ENCODE results near the gene LRRC32. TPM values are rescaled to one million over a fixed set of nuclear protein-coding genes. Genes with fewer than 3 reads are reported as not detected.
A peak's percentile ranks its signal among the peaks of the same experiment; 100 is the strongest.

LRRC32 gene
- total and polyA plus RNA-seq, 7 donors, result 0.69 to 30.7 (median 10.9) TPM

GRCh38 chr11:76659672-76660532 is 10.6 kb downstream of the LRRC32 start:
- Histone ChIP-seq H3K4me3 (no peak overlapping the region), H3K4me1 (peaks cover 0 to 19% (median 17%) of the 10 kb centered on the region in 4 donors), H3K9me3 (no peaks in the 10 kb centered on the region), H3K27me3 (no peaks in the 10 kb centered on the region), H3K36me3 (no peaks in the 10 kb centered on the region), H3K27ac (no peak overlapping the region)
- peak in 1 of 4 donors; percentile 7 for TF ChIP-seq POLR2AphosphoS5 (IDR thresholded peaks at IDR 0.05)
- no peak for TF ChIP-seq POLR2A (IDR thresholded peaks at IDR 0.05)
- intact Hi-C loops (cut with DNase I), result no loop called here
- WGBS, 2 donors, result 93 to 94% methylated on average over 28 of the region's 28 CpGs
- peak; percentile 51 for DNase-seq

GRCh38 chr11:76658651-76659650 is 11.6 kb downstream of the LRRC32 start:
- Histone ChIP-seq H3K9me3 (no peaks in the 10 kb centered on the region), H3K36me3 (no peaks in the 10 kb centered on the region), H3K27ac (no peak overlapping the region), H3K4me3 (no peak overlapping the region), H3K27me3 (no peaks in the 10 kb centered on the region), H3K4me1 (peaks cover 0 to 29% (median 26%) of the 10 kb centered on the region in 4 donors)
- intact Hi-C loops (cut with DNase I), result no loop called here
- peak; percentile 58 for DNase-seq
- WGBS, 2 donors, result 86% methylated on average over 25 of the region's 25 CpGs
- TF ChIP-seq POLR2AphosphoS5 (IDR thresholded peaks at IDR 0.05) (no peak), POLR2A (IDR thresholded peaks at IDR 0.05) (no peak), EP300 (IDR thresholded peaks at IDR 0.05) (no peak)
- TF ChIP-seq, protein P1, sequence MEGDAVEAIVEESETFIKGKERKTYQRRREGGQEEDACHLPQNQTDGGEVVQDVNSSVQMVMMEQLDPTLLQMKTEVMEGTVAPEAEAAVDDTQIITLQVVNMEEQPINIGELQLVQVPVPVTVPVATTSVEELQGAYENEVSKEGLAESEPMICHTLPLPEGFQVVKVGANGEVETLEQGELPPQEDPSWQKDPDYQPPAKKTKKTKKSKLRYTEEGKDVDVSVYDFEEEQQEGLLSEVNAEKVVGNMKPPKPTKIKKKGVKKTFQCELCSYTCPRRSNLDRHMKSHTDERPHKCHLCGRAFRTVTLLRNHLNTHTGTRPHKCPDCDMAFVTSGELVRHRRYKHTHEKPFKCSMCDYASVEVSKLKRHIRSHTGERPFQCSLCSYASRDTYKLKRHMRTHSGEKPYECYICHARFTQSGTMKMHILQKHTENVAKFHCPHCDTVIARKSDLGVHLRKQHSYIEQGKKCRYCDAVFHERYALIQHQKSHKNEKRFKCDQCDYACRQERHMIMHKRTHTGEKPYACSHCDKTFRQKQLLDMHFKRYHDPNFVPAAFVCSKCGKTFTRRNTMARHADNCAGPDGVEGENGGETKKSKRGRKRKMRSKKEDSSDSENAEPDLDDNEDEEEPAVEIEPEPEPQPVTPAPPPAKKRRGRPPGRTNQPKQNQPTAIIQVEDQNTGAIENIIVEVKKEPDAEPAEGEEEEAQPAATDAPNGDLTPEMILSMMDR (IDR thresholded peaks at IDR 0.05), result no peak

DNA sequence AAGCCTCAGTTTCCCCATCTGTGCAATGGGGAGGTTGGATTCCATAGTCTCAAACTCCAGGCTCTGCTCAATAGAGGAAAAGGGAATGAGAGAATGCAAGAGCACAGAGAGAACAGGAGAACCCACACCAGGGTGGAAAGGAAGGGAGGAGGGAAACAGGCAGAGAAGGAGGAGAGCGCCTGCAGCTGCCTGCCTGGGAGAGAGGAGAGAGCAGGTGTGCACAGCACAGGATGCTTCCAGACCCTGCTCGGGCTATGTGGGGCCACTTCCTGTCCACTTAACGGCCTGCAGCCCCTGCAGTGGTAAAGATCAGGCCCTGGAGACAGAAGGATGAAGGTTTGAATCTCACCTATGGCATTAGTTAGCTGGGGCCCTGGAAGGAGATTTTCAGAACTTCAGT is 12.3 kb downstream of the LRRC32 start:
- peak; percentile 10 for DNase-seq
- WGBS, 2 donors, result 66 to 80% methylated on average over 3 of the region's 3 CpGs
- intact Hi-C loops (cut with DNase I), result no loop called here
- Histone ChIP-seq H3K9me3 (no peaks in the 10 kb centered on the region), H3K27me3 (no peaks in the 10 kb centered on the region), H3K36me3 (no peaks in the 10 kb centered on the region), H3K27ac (no peak overlapping the region), H3K4me3 (no peak overlapping the region), H3K4me1 (peaks cover 0 to 36% (median 33%) of the 10 kb centered on the region in 4 donors)
- TF ChIP-seq, protein P1 (IDR thresholded peaks at IDR 0.05), result no peak
- TF ChIP-seq EP300 (IDR thresholded peaks at IDR 0.05) (no peak), POLR2AphosphoS5 (IDR thresholded peaks at IDR 0.05) (no peak), POLR2A (IDR thresholded peaks at IDR 0.05) (no peak)

DNA sequence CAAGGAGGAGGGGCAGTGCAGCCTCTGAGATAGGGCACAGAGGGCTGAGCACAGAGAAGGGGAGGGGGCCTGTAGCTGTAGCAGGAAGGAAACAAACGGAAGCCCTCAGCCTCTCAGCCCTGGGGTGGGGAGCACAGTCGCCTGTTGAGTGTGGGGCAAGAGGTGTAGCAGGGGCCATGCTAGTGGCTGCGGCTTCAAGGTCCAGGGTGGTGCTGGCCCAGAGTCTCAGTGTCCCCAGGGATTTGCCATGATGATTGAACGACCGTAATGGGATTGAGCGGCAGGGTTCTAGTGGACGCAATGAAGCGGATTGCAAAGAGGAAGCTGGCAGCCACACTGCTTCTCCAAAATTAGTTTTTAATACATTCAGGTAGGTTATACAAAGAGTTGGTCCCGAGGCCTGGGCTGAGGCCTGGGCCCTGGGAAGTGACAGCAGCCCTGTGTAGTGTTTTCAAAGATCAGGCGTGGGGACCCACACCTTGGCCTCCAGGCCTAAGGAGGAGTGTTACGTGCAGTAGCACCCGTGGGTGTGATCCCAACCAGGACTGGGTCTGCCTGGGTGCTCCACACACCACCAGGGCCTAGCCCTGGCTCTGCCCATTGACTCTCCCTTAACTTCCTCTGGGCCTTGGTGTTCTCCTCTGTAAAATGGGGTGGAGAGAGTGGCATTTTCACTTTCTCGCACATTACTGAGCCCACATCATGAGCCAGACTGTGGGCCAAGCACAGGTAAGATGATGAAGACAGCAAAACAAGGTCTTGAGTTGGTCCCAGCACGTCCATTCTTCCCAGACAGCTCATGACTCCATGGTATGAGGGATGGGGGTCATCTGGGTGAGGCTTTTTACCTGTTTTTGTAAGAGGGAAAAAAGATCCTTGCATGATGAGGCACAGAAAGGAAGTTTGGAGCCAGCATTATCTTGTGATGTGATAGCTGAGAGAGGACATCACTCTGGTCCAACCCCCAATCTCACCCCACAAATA is 13.1 kb downstream of the LRRC32 start:
- no peaks in the 10 kb centered on the region for H3K36me3 ChIP-seq
- no peak for TF ChIP-seq POLR2A (IDR thresholded peaks at IDR 0.05)
- TF ChIP-seq, protein P1 (IDR thresholded peaks at IDR 0.05), result no peak
- TF ChIP-seq POLR2AphosphoS5 (IDR thresholded peaks at IDR 0.05), result no peak
- no peak for TF ChIP-seq EP300 (IDR thresholded peaks at IDR 0.05)
- H3K4me3 ChIP-seq, result no peak overlapping the region
- H3K4me1 ChIP-seq, result peaks cover 0 to 39% (median 36%) of the 10 kb centered on the region in 4 donors
- 78 to 85% methylated on average over 14 of the region's 14 CpGs for WGBS, 2 donors
- no peaks in the 10 kb centered on the region for H3K9me3 ChIP-seq
- H3K27me3 ChIP-seq, result no peaks in the 10 kb centered on the region
- DNase-seq, result peak; percentile 50
- intact Hi-C loops (cut with DNase I), result no loop called here
- H3K27ac ChIP-seq, result peak overlapping the region; percentile 23 to 73 (median 46)

All from sigmoid colon (tissue), 7 donors.